ENCODE results near the gene ASMTL.
"Not testable (repeated sequence)": the region's sequence is repeated elsewhere in the genome, so short reads cannot be mapped to it uniquely, and the experiment has no call there.

ASMTL gene

DNA sequence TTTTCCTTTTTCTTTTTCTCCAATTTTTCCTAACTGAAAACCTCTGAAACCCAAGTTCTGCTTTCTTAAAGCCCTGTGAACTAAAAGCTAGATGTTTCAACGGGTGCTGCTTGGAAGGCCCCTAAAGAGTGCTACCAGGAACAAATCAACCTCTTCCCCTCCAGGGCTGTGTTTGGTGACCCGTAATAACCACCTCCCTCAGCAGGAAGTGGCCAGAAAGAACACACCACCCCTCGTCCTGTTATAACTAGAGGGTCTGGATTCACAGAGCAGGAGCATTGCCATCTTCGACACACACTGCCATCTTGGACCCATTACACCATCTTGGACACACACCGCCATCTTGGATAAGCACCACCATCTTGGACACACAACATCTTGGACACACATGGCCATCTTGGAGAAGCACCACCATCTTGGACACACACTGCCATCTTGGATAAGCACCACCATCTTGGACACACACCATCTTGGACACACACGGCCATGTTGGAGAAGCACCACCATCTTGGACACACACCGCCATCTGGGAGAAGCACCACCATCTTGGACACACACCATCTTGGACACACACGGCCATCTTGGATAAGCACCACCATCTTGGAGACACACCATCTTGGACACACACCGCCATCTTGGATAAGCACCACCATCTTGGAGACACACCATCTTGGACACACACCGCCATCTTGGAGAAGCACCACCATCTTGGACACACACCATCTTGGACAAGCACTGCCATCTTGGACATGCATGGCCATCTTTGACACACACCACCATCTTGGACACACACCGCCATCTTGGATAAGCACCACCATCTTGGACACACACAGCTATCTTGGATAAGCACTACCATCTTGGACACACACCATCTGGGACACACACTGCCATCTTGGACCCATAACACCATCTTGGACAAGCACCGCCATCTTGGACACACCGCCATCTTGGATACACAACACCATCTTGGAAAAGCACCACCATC, 5.4 kb downstream of the ASMTL start:
- not testable (repeated sequence) for H3K27me3 ChIP-seq (ENCODE audit: control insufficient read depth, insufficient read depth, low read length); H3K27ac ChIP-seq (ENCODE audit: low read depth, low read length); H3K9ac ChIP-seq (ENCODE audit: low read depth, low read length); H3K4me1 ChIP-seq (ENCODE audit: control insufficient read depth, insufficient read depth, low read length); H3K4me3 ChIP-seq (ENCODE audit: low read depth, low read length)
- peaks cover 28% of the 10 kb centered on the region for H3K36me3 ChIP-seq (ENCODE audit: control insufficient read depth, insufficient read depth, low read length)
- peaks cover 22% of the 10 kb centered on the region for H3K9me3 ChIP-seq (ENCODE audit: control insufficient read depth, insufficient read depth, low read length)

DNA sequence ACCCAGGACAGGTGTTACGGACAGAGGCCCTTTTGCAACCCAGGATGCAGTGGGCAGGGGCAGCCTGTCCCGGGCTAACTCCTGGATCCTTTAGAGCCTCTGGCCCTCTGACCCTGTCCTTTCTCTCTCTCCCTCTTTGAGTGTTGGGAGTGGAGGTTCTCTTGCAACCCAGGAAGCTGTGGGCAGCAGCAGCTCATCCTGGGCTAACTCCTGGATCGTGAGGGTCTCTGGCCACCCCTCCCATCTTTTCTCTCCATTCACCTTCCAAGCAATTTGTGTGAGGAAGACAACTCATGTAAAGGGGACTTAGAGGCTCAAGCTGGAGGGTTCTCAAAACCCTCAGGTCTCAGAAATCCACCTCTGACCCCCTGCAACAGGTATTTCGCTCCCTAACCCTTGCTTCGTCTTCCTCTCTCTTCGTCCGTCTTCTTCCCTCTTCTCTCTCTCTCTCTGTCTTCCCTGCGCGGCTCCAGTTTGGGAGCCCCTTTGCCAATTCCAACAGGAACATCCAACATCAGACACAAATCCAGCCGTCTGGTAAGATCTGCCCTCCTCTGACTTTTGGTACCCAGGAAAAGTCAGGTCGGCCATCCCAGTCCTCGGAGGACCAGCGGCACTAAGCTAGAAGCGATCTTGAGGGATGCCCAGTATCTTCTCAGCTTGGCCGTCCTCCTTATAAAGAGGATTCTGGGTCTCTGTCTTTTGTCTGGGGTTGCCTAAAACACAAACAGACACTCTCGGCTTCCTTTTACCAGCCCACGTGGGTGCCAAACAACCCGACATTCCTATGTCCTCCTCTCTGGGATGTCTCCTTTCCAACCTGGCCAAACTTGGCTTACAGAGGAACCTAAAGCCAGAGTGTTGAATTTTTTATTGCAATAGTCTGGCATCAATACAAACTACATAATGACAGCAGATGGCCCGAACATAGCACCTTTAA, 7.9 kb downstream of the ASMTL start:
- peaks cover 44% of the 10 kb centered on the region for H3K36me3 ChIP-seq (ENCODE audit: control insufficient read depth, insufficient read depth, low read length)
- H3K9me3 ChIP-seq (ENCODE audit: control insufficient read depth, insufficient read depth, low read length), result peaks cover 19% of the 10 kb centered on the region
- H3K27ac ChIP-seq (ENCODE audit: low read depth, low read length), result no peak overlapping the region
- no peak overlapping the region for H3K9ac ChIP-seq (ENCODE audit: low read depth, low read length)
- H3K4me3 ChIP-seq (ENCODE audit: low read depth, low read length), result no peak overlapping the region
- H3K4me1 ChIP-seq (ENCODE audit: control insufficient read depth, insufficient read depth, low read length), result no peaks in the 10 kb centered on the region
- no peaks in the 10 kb centered on the region for H3K27me3 ChIP-seq (ENCODE audit: control insufficient read depth, insufficient read depth, low read length)

DNA sequence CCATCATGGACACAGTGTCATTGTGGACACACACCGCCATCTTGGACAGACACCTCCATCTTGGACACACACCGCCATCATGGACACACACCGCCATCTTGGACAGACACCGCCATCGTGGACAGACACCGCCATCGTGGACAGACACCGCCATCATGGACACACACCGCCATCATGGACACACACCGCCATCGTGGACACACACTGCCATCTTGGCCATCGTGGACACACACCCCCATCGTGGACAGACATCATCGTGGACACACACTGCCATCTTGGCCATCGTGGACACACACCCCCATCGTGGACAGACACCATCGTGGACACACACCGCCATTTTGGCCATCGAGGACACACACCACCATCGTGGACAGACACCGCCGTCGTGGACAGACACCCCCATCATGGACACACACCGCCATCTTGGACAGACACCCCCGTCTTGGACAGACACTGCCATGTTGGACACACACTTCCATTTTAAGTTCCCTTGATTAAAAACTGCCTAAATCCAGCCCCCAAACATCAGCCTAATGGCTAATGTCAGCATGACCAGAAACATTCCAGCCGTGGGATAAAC, 9.1 kb downstream of the ASMTL start:
- H3K9ac ChIP-seq (ENCODE audit: low read depth, low read length), result no peak overlapping the region

DNA sequence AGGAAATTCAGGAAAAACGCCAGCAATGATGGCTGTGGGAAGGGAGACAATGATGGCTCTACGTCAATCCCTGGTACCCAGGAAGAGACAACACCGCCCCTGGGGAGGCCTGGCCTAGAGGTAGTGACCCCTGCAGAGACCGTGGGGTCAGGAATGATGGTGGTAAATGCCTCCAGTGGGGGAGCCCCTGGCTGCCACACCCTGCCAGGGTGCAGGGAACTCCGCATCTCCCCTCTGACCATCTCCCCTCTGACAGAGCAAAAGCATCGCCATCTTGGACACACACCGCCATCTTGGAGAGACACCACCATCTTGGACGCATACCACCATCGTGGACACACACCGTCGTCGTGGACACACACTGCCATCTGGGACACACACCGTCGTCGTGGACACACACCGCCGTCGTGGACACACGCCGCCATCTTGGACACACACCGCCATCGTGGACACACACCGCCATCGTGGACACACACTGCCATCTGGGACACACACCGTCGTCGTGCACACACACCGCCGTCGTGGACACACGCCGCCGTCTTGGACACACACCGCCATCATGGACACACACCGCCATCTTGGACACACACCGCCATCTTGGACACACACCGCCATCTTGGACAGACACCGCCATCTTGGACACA, 9.9 kb downstream of the ASMTL start:
- H3K27ac ChIP-seq (ENCODE audit: low read depth, low read length), result no peak overlapping the region
- no peak overlapping the region for H3K9ac ChIP-seq (ENCODE audit: low read depth, low read length)
- H3K36me3 ChIP-seq (ENCODE audit: control insufficient read depth, insufficient read depth, low read length), result peaks cover 39% of the 10 kb centered on the region
- no peaks in the 10 kb centered on the region for H3K4me1 ChIP-seq (ENCODE audit: control insufficient read depth, insufficient read depth, low read length)
- H3K27me3 ChIP-seq (ENCODE audit: control insufficient read depth, insufficient read depth, low read length), result no peaks in the 10 kb centered on the region
- no peak overlapping the region for H3K4me3 ChIP-seq (ENCODE audit: low read depth, low read length)
- no peaks in the 10 kb centered on the region for H3K9me3 ChIP-seq (ENCODE audit: control insufficient read depth, insufficient read depth, low read length)

More for the DNA sequence above, 9.1 kb downstream of the ASMTL start:
- Histone ChIP-seq H3K9me3 (ENCODE audit: control insufficient read depth, insufficient read depth, low read length) (peaks cover 6% of the 10 kb centered on the region), H3K27ac (ENCODE audit: low read depth, low read length) (no peak overlapping the region), H3K27me3 (ENCODE audit: control insufficient read depth, insufficient read depth, low read length) (no peaks in the 10 kb centered on the region), H3K36me3 (ENCODE audit: control insufficient read depth, insufficient read depth, low read length) (peaks cover 38% of the 10 kb centered on the region), H3K4me1 (ENCODE audit: control insufficient read depth, insufficient read depth, low read length) (no peaks in the 10 kb centered on the region), H3K4me3 (ENCODE audit: low read depth, low read length) (no peak overlapping the region)

DNA sequence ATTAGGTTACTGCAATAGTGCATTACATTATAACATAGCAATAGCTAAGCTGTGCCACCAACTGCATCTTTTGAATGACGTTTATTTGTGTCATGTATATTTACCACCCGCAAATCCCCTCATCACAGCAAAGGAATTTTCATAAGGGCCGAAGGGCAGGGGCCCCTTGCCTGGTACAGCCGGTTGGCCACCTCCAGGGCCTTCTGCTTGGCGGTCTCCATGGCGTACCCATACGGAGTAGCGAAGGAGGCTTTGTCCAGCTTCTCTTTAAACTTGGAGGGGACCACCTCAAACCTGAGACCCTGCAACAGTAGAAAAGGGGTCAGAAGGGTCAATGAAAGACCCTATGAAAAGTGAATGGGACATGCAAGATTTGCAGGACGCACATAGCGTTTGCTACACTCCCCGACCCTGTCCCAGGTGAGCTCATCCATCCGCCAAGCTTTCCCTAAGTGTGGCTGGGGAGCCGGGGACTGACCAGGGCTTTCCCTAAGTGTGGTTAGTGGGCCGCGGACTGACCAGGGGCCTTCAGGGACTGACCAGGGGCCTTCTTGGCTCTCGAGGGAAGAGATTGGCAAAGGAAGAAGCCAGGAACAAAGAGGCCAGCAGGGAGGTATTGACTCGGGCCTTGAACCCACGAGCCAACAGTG, 10.6 kb downstream of the ASMTL start:
- Histone ChIP-seq H3K9ac (ENCODE audit: low read depth, low read length) (no peak overlapping the region), H3K36me3 (ENCODE audit: control insufficient read depth, insufficient read depth, low read length) (peaks cover 41% of the 10 kb centered on the region), H3K27ac (ENCODE audit: low read depth, low read length) (no peak overlapping the region), H3K27me3 (ENCODE audit: control insufficient read depth, insufficient read depth, low read length) (no peaks in the 10 kb centered on the region), H3K9me3 (ENCODE audit: control insufficient read depth, insufficient read depth, low read length) (no peaks in the 10 kb centered on the region), H3K4me1 (ENCODE audit: control insufficient read depth, insufficient read depth, low read length) (no peaks in the 10 kb centered on the region), H3K4me3 (ENCODE audit: low read depth, low read length) (no peak overlapping the region)

DNA sequence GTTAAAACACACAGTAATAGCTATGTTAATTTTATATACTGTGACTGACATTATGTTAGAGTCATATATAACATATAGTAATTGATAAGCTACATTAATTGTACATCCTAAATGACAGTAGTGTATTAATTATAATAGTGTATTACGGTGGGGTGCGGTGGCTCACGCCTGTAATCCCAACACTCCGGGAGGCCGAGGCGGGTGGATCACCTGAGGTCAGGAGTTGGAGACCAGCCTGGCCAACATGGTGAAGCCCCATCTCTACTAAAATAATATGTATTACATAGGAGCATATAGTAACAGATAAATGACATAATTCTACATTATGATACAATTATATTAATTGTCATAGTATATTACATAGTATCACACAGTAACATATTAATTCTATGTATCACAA, 12.2 kb downstream of the ASMTL start:
- H3K36me3 ChIP-seq (ENCODE audit: control insufficient read depth, insufficient read depth, low read length), result peaks cover 54% of the 10 kb centered on the region
- no peak overlapping the region for H3K4me3 ChIP-seq (ENCODE audit: low read depth, low read length)
- no peaks in the 10 kb centered on the region for H3K4me1 ChIP-seq (ENCODE audit: control insufficient read depth, insufficient read depth, low read length)
- H3K9me3 ChIP-seq (ENCODE audit: control insufficient read depth, insufficient read depth, low read length), result no peaks in the 10 kb centered on the region
- no peak overlapping the region for H3K9ac ChIP-seq (ENCODE audit: low read depth, low read length)
- no peaks in the 10 kb centered on the region for H3K27me3 ChIP-seq (ENCODE audit: control insufficient read depth, insufficient read depth, low read length)
- no peak overlapping the region for H3K27ac ChIP-seq (ENCODE audit: low read depth, low read length)

DNA sequence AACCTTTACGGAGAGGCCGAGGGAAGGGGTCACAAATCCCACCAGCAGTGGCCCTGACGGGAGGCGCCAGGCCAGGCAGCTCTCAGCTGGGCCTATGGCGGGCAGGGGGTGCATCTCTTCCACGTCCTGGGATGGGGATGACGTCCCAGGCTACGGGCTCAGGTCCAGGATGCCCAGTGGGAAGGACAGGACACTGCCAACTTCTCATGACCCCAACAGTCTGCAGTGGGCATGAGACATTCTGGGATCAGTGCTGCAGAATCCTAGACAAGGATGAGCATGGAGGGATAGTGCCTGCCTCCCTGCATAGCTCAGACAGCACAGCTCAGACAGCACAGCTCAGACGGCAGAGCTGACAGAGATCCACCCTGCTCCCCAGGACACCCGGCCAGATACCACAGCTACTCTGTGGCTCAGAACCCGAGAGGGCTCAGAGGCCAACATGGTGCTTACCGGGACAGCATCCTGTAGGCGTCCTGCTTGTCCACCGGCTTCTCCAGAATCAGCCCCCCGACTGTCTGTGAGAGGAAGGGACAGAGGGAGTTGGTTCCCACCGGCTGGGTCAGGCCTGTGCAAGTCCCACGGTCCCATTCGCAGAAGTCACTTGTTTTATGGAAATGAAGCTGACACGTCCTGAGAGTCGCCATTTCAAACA, 17.3 kb downstream of the ASMTL start:
- Histone ChIP-seq H3K27me3 (ENCODE audit: control insufficient read depth, insufficient read depth, low read length) (no peaks in the 10 kb centered on the region), H3K9me3 (ENCODE audit: control insufficient read depth, insufficient read depth, low read length) (no peaks in the 10 kb centered on the region), H3K36me3 (ENCODE audit: control insufficient read depth, insufficient read depth, low read length) (peaks cover 56% of the 10 kb centered on the region), H3K4me1 (ENCODE audit: control insufficient read depth, insufficient read depth, low read length) (no peaks in the 10 kb centered on the region), H3K4me3 (ENCODE audit: low read depth, low read length) (no peak overlapping the region), H3K27ac (ENCODE audit: low read depth, low read length) (no peak overlapping the region), H3K9ac (ENCODE audit: low read depth, low read length) (no peak overlapping the region)

DNA sequence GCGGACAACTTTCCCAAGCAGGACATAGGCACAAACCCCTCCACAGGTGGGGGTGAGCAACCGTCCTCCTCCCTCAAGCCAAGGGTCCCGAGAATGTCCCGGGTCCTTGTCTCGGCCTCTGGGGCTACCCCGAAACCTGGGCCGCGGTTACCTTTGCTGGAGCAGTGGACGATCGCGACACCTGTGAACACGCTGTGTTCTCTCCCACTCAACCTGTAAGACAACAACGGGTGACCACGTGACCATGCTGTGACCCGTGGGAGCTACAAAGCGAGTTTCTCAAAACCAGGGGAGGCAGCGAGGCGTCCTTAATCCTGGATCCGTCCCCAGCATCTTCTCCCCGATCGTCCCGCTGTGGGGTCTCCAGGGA, 17.9 kb downstream of the ASMTL start:
- no peak overlapping the region for H3K27ac ChIP-seq (ENCODE audit: low read depth, low read length)
- no peak overlapping the region for H3K4me3 ChIP-seq (ENCODE audit: low read depth, low read length)
- no peaks in the 10 kb centered on the region for H3K4me1 ChIP-seq (ENCODE audit: control insufficient read depth, insufficient read depth, low read length)
- H3K9me3 ChIP-seq (ENCODE audit: control insufficient read depth, insufficient read depth, low read length), result no peaks in the 10 kb centered on the region
- H3K9ac ChIP-seq (ENCODE audit: low read depth, low read length), result no peak overlapping the region
- H3K27me3 ChIP-seq (ENCODE audit: control insufficient read depth, insufficient read depth, low read length), result no peaks in the 10 kb centered on the region
- peaks cover 56% of the 10 kb centered on the region for H3K36me3 ChIP-seq (ENCODE audit: control insufficient read depth, insufficient read depth, low read length)

DNA sequence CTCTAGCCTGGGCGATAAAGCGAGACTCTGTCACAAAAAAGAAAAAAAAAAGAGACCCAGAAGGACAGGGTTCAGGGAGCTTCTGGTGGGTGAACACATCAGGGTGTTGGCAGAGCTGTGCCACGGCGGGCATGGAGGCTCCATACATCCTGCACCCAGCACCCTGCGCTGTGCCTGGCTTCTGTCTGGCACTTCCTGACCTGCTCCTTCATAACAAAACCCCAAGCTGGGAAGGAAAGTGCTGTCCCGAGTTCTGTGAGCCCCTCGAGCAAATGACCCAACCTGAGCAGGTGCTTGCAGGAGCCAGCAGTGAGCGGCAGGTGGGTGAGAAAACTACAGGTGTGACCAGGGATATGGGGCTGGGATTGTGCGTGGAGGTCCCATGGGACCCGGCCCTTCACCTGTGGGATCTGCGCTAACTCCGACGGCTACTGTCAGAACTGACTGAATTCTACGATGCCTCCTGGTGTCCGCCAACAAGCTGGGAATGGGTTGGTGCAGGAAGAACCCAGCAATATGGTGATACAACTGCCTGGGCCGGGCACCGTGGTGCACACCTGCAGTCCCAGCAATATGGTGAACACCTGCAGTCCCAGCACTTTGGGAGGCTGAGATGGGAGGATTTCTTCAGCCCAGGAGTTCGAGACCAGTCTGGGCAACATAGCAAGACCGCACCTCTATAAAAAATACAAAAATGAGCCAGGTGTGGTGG, 18.9 kb downstream of the ASMTL start:
- Histone ChIP-seq H3K36me3 (ENCODE audit: control insufficient read depth, insufficient read depth, low read length) (peaks cover 51% of the 10 kb centered on the region), H3K9ac (ENCODE audit: low read depth, low read length) (no peak overlapping the region), H3K4me1 (ENCODE audit: control insufficient read depth, insufficient read depth, low read length) (no peaks in the 10 kb centered on the region), H3K27me3 (ENCODE audit: control insufficient read depth, insufficient read depth, low read length) (no peaks in the 10 kb centered on the region), H3K9me3 (ENCODE audit: control insufficient read depth, insufficient read depth, low read length) (no peaks in the 10 kb centered on the region), H3K4me3 (ENCODE audit: low read depth, low read length) (no peak overlapping the region), H3K27ac (ENCODE audit: low read depth, low read length) (no peak overlapping the region)
